ENCODE results near the gene CEP112. TPM values are rescaled to one million over a fixed set of nuclear protein-coding genes. Genes with fewer than 3 reads are reported as not detected.

Gene CEP112
- total RNA-seq, 4 donors from 2014 or later = 0.53 to 41.3 (median 5.7) TPM

DNA sequence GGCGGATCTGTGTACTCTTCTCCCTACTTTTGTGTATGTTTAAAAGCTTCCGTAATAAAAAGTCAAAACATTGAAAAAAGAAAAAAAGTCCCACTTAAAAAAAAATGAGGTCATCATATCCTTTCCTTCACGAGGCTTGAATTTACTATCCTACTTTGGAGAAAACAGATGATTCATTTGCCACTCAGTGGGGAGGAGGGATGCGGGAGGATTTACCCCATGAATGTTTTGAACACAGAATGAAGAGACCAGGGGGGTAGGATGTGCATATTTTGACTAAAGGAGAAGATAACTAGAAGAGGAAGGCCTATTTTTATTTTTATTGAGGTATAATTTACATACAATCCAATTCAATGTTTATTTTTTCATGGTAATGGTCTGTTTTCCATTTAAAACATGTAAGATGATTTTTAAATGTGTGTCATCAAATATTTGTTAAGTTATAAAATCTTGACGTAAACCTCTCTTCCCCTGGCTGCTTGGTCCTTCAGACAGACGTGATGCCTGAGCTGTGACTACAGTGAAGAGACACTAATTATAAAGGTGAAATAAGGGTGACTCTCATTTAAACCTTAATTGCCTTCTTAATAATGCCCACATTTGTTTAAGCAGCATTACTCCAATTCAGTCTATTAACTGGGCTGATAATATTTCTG is 495.1 kb downstream of the CEP112 start:
- Histone ChIP-seq H3K36me3 (no peaks in the 10 kb centered on the region), H3K9me3 (no peaks in the 10 kb centered on the region), H3K27ac (no peak overlapping the region), H3K27me3 (no peaks in the 10 kb centered on the region), H3K4me3 (no peak overlapping the region), H3K4me1 (no peaks in the 10 kb centered on the region)
- TF ChIP-seq, protein P1, sequence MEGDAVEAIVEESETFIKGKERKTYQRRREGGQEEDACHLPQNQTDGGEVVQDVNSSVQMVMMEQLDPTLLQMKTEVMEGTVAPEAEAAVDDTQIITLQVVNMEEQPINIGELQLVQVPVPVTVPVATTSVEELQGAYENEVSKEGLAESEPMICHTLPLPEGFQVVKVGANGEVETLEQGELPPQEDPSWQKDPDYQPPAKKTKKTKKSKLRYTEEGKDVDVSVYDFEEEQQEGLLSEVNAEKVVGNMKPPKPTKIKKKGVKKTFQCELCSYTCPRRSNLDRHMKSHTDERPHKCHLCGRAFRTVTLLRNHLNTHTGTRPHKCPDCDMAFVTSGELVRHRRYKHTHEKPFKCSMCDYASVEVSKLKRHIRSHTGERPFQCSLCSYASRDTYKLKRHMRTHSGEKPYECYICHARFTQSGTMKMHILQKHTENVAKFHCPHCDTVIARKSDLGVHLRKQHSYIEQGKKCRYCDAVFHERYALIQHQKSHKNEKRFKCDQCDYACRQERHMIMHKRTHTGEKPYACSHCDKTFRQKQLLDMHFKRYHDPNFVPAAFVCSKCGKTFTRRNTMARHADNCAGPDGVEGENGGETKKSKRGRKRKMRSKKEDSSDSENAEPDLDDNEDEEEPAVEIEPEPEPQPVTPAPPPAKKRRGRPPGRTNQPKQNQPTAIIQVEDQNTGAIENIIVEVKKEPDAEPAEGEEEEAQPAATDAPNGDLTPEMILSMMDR (IDR thresholded peaks at IDR 0.05) = no peak
- DNase-seq = no peak

DNA sequence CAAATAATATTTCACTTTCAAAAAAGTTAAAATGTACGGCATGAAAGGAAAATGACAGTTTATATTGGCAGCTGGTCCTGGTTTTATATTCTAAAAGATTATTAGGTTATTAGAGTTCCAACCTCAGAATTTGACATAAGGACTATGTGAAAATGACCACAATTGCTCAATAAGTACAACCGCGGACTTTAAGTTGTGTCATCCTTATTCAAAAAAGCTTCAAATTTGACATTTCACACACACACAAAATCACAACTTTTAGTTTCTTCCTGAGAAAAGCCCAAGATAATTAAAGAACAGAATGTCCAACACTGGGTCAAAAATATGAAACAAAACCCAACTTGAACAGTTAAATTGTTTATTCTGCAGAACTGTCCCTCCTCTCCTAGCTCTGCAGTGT is 497.3 kb downstream of the CEP112 start:
- H3K9me3 ChIP-seq = no peaks in the 10 kb centered on the region
- TF ChIP-seq POLR2A (IDR thresholded peaks at IDR 0.05) = no peak
- TF ChIP-seq, protein P1 (IDR thresholded peaks at IDR 0.05) = no peak
- H3K36me3 ChIP-seq = no peaks in the 10 kb centered on the region
- H3K4me3 ChIP-seq = no peak overlapping the region
- H3K27ac ChIP-seq = no peak overlapping the region
- H3K27me3 ChIP-seq = no peaks in the 10 kb centered on the region
- no peaks in the 10 kb centered on the region for H3K4me1 ChIP-seq
- DNase-seq = no peak

DNA sequence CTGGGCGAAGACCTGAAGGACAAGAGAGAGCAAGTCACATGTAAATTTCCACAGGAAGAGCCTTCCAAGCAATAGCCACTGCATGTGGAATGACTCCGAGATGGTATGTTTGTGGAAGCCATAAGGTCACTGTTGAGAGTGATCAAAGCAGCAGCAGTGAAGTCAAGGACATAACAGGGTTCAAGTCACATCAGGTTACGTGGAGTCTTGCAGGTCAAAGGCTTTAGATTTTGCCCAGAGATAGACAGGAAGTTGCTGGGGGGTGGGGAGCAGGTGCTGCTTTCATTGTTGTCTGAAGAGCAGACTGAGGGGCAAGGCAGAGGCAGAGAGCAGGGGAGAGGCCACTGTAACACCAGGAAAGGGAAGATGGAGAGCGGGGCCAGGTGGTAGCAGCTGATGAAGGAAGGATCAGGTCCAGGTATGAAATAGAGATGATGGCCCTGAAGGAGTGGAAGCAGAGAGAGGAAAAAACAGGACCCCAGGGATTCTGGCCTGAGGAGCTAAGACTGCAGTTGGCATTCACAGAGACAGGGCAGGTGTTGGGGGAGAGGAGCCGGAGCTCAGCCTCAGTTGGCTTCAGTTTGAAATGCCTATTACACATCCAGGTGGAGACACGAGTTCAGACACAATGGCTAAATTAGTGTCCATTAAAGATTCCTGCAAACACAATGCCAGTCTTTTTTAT is 501.2 kb downstream of the CEP112 start:
- H3K27ac ChIP-seq = no peak overlapping the region
- H3K9me3 ChIP-seq = no peaks in the 10 kb centered on the region
- H3K36me3 ChIP-seq = no peaks in the 10 kb centered on the region
- DNase-seq = no peak
- H3K4me3 ChIP-seq = no peak overlapping the region
- no peaks in the 10 kb centered on the region for H3K4me1 ChIP-seq
- TF ChIP-seq, protein P1 (IDR thresholded peaks at IDR 0.05) = no peak
- TF ChIP-seq POLR2A (IDR thresholded peaks at IDR 0.05) = no peak
- no peaks in the 10 kb centered on the region for H3K27me3 ChIP-seq

DNA sequence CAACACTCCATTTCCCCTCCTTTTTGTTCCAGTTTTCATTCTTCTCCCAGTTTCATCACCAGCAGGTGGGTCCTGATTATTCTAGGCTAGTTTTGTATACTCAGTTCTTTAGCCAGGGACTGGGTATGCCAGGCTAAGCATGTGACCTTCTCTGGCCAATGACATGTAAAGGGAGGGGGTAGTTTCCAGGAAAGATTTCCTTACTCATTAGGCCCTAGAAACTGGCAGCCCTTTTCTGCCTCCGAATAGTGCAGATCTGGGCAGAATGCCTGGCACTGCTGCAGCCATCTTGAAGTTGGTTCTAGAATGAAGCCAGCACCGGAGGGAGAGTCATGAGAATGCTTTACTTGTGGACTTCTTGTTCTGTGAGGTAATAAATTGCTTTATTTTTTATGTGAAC is 503.6 kb downstream of the CEP112 start:
- H3K27me3 ChIP-seq = no peaks in the 10 kb centered on the region
- no peak overlapping the region for H3K27ac ChIP-seq
- H3K4me1 ChIP-seq = no peaks in the 10 kb centered on the region
- DNase-seq = no peak
- TF ChIP-seq POLR2A (IDR thresholded peaks at IDR 0.05) = no peak
- TF ChIP-seq, protein P1 (IDR thresholded peaks at IDR 0.05) = no peak
- no peak overlapping the region for H3K4me3 ChIP-seq
- no peaks in the 10 kb centered on the region for H3K36me3 ChIP-seq
- H3K9me3 ChIP-seq = no peaks in the 10 kb centered on the region

GRCh38 chr17:65685110-65685509 is 506.8 kb downstream of the CEP112 start:
- no peak for DNase-seq
- H3K27me3 ChIP-seq = no peaks in the 10 kb centered on the region
- TF ChIP-seq POLR2A (IDR thresholded peaks at IDR 0.05) = no peak

GRCh38 chr17:65684631-65685030 is 507.3 kb downstream of the CEP112 start:
- Histone ChIP-seq H3K36me3 (no peaks in the 10 kb centered on the region), H3K27ac (no peak overlapping the region), H3K4me1 (no peaks in the 10 kb centered on the region), H3K9me3 (no peaks in the 10 kb centered on the region), H3K4me3 (no peak overlapping the region), H3K27me3 (no peaks in the 10 kb centered on the region)
- TF ChIP-seq, protein P1 (IDR thresholded peaks at IDR 0.05) = no peak
- no peak for TF ChIP-seq POLR2A (IDR thresholded peaks at IDR 0.05)
- DNase-seq = no peak

More at GRCh38 chr17:65685110-65685509, 506.8 kb downstream of the CEP112 start:
- no peaks in the 10 kb centered on the region for H3K4me1 ChIP-seq
- no peak overlapping the region for H3K27ac ChIP-seq
- no peak overlapping the region for H3K4me3 ChIP-seq
- H3K9me3 ChIP-seq = no peaks in the 10 kb centered on the region
- no peaks in the 10 kb centered on the region for H3K36me3 ChIP-seq
